Measurements from ENCODE around the gene TBC1D9B. TPM values are rescaled to one million over a fixed set of nuclear protein-coding genes. Genes with fewer than 3 reads are reported as not detected.
A peak's percentile ranks its signal among the peaks of the same experiment; 100 is the strongest.

Gene TBC1D9B
- total and polyA plus RNA-seq, 9 of the 15 experiments (the other 6 are each of a cell fraction or from before 2014, with no cell fraction given) = 2.9 to 59.1 (median 33.5) TPM

DNA sequence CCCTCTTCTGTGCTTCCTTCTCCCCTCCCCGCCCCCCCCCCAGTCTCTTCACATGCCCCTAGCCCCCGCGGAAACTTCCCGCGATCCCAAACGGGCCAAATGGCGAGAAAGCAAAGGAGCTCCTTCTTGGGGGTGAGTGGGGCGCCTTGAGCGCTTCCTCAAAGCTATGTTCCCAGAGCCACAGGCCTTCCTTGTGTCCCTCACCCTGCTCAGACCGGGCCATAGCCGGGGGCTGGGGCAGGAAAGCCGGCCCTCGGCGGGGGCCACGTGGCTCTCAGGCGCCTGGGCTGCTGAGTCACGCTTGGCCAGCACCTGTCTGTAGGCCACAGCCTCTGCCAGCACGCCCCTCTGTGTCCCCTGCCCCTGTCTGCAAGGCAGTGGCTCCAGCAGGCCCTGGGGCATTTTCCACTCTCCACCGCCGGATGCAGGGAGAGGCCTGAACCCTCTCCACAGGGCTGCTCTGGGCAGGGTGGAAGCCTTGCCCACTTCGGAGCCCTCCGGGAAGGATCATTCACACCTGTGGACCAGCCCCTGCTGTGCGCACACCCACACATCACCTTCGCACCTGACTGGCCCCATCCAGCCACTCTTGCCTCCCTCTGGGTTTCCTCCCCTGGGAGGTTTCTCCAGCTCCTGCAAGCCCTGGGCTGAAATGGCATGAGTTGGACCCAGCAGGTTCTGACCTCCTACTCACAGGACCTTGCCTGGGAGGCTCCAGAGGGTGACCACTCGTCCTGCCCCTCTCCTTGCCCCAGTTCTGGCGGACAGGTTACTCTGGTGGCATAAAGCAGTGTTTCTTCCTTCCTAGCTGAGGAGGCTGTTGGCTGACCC lies 88.2 kb downstream of the TBC1D9B start (continued):
- TF ChIP-seq, protein P1, sequence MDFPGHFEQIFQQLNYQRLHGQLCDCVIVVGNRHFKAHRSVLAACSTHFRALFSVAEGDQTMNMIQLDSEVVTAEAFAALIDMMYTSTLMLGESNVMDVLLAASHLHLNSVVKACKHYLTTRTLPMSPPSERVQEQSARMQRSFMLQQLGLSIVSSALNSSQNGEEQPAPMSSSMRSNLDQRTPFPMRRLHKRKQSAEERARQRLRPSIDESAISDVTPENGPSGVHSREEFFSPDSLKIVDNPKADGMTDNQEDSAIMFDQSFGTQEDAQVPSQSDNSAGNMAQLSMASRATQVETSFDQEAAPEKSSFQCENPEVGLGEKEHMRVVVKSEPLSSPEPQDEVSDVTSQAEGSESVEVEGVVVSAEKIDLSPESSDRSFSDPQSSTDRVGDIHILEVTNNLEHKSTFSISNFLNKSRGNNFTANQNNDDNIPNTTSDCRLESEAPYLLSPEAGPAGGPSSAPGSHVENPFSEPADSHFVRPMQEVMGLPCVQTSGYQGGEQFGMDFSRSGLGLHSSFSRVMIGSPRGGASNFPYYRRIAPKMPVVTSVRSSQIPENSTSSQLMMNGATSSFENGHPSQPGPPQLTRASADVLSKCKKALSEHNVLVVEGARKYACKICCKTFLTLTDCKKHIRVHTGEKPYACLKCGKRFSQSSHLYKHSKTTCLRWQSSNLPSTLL (IDR thresholded peaks at IDR 0.05) = no peak
- no peak for TF ChIP-seq KLF1 (tag; IDR thresholded peaks at IDR 0.05)
- no peak for TF ChIP-seq NELFE (IDR thresholded peaks at IDR 0.05; ENCODE audit: insufficient read depth, insufficient read length)
- peak; percentile 72; the same call in 1 of the 2 replicates for TF ChIP-seq ZNF586 (CRISPR knock-in tag; conservative IDR thresholded peaks at IDR 0.05)
- TF ChIP-seq BDP1 (IDR thresholded peaks at IDR 0.05; ENCODE audit: insufficient read depth, insufficient read length) = no peak
- TF ChIP-seq, protein P2, sequence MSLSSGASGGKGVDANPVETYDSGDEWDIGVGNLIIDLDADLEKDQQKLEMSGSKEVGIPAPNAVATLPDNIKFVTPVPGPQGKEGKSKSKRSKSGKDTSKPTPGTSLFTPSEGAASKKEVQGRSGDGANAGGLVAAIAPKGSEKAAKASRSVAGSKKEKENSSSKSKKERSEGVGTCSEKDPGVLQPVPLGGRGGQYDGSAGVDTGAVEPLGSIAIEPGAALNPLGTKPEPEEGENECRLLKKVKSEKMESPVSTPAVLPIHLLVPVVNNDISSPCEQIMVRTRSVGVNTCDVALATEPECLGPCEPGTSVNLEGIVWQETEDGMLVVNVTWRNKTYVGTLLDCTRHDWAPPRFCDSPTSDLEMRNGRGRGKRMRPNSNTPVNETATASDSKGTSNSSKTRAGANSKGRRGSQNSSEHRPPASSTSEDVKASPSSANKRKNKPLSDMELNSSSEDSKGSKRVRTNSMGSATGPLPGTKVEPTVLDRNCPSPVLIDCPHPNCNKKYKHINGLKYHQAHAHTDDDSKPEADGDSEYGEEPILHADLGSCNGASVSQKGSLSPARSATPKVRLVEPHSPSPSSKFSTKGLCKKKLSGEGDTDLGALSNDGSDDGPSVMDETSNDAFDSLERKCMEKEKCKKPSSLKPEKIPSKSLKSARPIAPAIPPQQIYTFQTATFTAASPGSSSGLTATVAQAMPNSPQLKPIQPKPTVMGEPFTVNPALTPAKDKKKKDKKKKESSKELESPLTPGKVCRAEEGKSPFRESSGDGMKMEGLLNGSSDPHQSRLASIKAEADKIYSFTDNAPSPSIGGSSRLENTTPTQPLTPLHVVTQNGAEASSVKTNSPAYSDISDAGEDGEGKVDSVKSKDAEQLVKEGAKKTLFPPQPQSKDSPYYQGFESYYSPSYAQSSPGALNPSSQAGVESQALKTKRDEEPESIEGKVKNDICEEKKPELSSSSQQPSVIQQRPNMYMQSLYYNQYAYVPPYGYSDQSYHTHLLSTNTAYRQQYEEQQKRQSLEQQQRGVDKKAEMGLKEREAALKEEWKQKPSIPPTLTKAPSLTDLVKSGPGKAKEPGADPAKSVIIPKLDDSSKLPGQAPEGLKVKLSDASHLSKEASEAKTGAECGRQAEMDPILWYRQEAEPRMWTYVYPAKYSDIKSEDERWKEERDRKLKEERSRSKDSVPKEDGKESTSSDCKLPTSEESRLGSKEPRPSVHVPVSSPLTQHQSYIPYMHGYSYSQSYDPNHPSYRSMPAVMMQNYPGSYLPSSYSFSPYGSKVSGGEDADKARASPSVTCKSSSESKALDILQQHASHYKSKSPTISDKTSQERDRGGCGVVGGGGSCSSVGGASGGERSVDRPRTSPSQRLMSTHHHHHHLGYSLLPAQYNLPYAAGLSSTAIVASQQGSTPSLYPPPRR (CRISPR knock-in tag; IDR thresholded peaks at IDR 0.05; ENCODE audit: borderline replicate concordance) = no peak
- no peak for TF ChIP-seq ZFPM2 (CRISPR knock-in tag; IDR thresholded peaks at IDR 0.05)
- peak; percentile 53; the same call in 1 of the 2 replicates for TF ChIP-seq ZBTB7A (IDR thresholded peaks at IDR 0.05; ENCODE audit: borderline replicate concordance, control insufficient read depth, low read depth, low read length)
- peak; percentile 89 for TF ChIP-seq ZNF584 (CRISPR knock-in tag; IDR thresholded peaks at IDR 0.05; ENCODE audit: low read depth)
- TF ChIP-seq RNF2 (IDR thresholded peaks at IDR 0.05) = 0 out of 2 replicates have a peak, but pooled peaks have one; percentile 63
- no peak for TF ChIP-seq ADNP (tag; IDR thresholded peaks at IDR 0.05)
- TF ChIP-seq ELF1 (tag; IDR thresholded peaks at IDR 0.05) = peak; percentile 18; the same call in 1 of the 2 replicates
- peak in 1 of 2 experiments; percentile 76; a peak in 3 of 4 replicates for TF ChIP-seq MAZ (CRISPR knock-in tag; conservative IDR thresholded peaks at IDR 0.05 in 1 of 2, IDR thresholded peaks at IDR 0.05 in 1 of 2)
- TF ChIP-seq, protein P3, sequence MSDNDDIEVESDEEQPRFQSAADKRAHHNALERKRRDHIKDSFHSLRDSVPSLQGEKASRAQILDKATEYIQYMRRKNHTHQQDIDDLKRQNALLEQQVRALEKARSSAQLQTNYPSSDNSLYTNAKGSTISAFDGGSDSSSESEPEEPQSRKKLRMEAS (CRISPR knock-in tag; IDR thresholded peaks at IDR 0.05) = peak; percentile 95
- TF ChIP-seq LCOR (CRISPR knock-in tag; IDR thresholded peaks at IDR 0.05) = no peak; the same call in 1 of the 2 replicates
- no peak for TF ChIP-seq FOXM1 (IDR thresholded peaks at IDR 0.05; ENCODE audit: low read depth)
- no peak; the same call in 1 of the 2 replicates for TF ChIP-seq FOXM1 (CRISPR knock-in tag; IDR thresholded peaks at IDR 0.05; ENCODE audit: low read depth)
- no peak for TF ChIP-seq SMARCB1 (IDR thresholded peaks at IDR 0.05; ENCODE audit: insufficient read length, low read depth)
- peak; percentile 7; the same call in 1 of the 2 replicates for TF ChIP-seq MTA3 (IDR thresholded peaks at IDR 0.05; ENCODE audit: borderline replicate concordance)
- TF ChIP-seq ZNF699 (CRISPR knock-in tag; IDR thresholded peaks at IDR 0.05; ENCODE audit: insufficient replicate concordance) = no peak

Data from K562 (cell line).